T-helper 2 cell treated with Interferon-gamma antibody and Interleukin-4, amounts not matched to agents 100 ng/mL and 5 ng/mL, for 36 hours (primary cell): ENCODE measurements around the gene ZBTB11. TPM values are rescaled to one million over a fixed set of nuclear protein-coding genes. Genes with fewer than 3 reads are reported as not detected.
"Not testable (repeated sequence)": the region's sequence is repeated elsewhere in the genome, so short reads cannot be mapped to it uniquely, and the experiment has no call there.

Experiments used
- intact Hi-C: fragments of 100-400 bp; cut with micrococcal nuclease; formaldehyde crosslinking; loops from one replicate; pipeline ENCODE4 v1.15.1; 2023
- total RNA-seq: library from RNA; stranded (reverse); gene quantifications from 2 replicates; pipeline ENCODE4 v1.2.3, GENCODE V29; 2022

Gene ZBTB11
- total RNA-seq, 1 donor from 2014 or later = 30.9 TPM

- intact Hi-C loops = no loop called here
These were observed 51.1 kb downstream of the ZBTB11 start for GRCh38 chr3:101625879-101626278.

- intact Hi-C loops = no loop called here
These were observed 52.1 kb downstream of the ZBTB11 start for GRCh38 chr3:101624857-101625256.

- intact Hi-C loops = no loop called here
These were observed 53.3 kb downstream of the ZBTB11 start for GRCh38 chr3:101623656-101624055.

- intact Hi-C loops = no loop called here
These were observed 57.2 kb downstream of the ZBTB11 start for GRCh38 chr3:101619734-101620133.

- intact Hi-C loops = no loop called here
These were observed 58.2 kb downstream of the ZBTB11 start for GRCh38 chr3:101618726-101619125.

- intact Hi-C loops = no loop called here
These were observed 59.5 kb downstream of the ZBTB11 start for GRCh38 chr3:101617478-101617877.

GRCh38 chr3:101615525-101615924 lies 61.4 kb downstream of the ZBTB11 start:
- intact Hi-C loops = no loop called here

- intact Hi-C loops = not testable (repeated sequence)
These were observed 63.9 kb downstream of the ZBTB11 start for GRCh38 chr3:101613014-101613413.

- intact Hi-C loops = no loop called here
These were observed 65.9 kb downstream of the ZBTB11 start for GRCh38 chr3:101611023-101611422.

GRCh38 chr3:101605398-101605797 lies 71.5 kb downstream of the ZBTB11 start:
- intact Hi-C loops = not testable (repeated sequence)

- intact Hi-C loops = no loop called here
These were observed 73.7 kb downstream of the ZBTB11 start for GRCh38 chr3:101603184-101603583.

- intact Hi-C loops = no loop called here
These were observed 74.2 kb downstream of the ZBTB11 start for GRCh38 chr3:101602731-101603130.

Other genes with a start within 250 kb of the ZBTB11 start
- gene SENP7, start 163.9 kb downstream of the ZBTB11 start, total RNA-seq = 23.4 and 24.9 TPM in 2 replicates
- 26.2 and 30.3 TPM in 2 replicates for gene TRMT10C, start 115.3 kb downstream of the ZBTB11 start, total RNA-seq
- 159 and 167 TPM in 2 replicates for gene PCNP, start 103.0 kb downstream of the ZBTB11 start, total RNA-seq
- 1,136 and 1,140 TPM in 2 replicates for gene RPL24, start 9.6 kb upstream of the ZBTB11 start, total RNA-seq
- 22.0 and 22.3 TPM in 2 replicates for gene CEP97, start 47.5 kb upstream of the ZBTB11 start, total RNA-seq
- 21.3 and 22.1 TPM in 2 replicates for gene NXPE3, start 102.1 kb upstream of the ZBTB11 start, total RNA-seq
- gene NFKBIZ, start 172.4 kb upstream of the ZBTB11 start, total RNA-seq = 60.7 and 61.0 TPM in 2 replicates